HL-60 (cell line): ENCODE results near the gene SUMO4.

Experiments used
- DNase-seq, 2 experiments: peaks; one replicate each; pipeline ENCODE4 v3.0.0-alpha.2; 2010 to 2020; ENCODE audit warnings: low read depth in 1 of 2, low spot score in 1 of 2
- H3K27ac ChIP-seq: fragments of 250-450 bp; sonication (Bioruptor Pico); replicated peaks from 2 replicates; pipeline ENCODE4 v1.5.1; 2020; ENCODE audit warnings: mild to moderate bottlenecking, moderate library complexity
- H3K27me3 ChIP-seq: fragments of 250-450 bp; sonication (Bioruptor Pico); 2 replicates; pipeline ENCODE4 v1.5.1; 2021; ENCODE audit warnings: mild to moderate bottlenecking, moderate library complexity; ENCODE audit not compliant: insufficient read depth, poor library complexity, severe bottlenecking
- H3K4me3 ChIP-seq: replicated peaks from 2 replicates; pipeline ENCODE4 v1.5.1; 2011; ENCODE audit warnings: mild to moderate bottlenecking, control low read depth, low read length; ENCODE audit not compliant: insufficient read depth
- CTCF ChIP-seq: IDR thresholded peaks from one replicate; pipeline ENCODE4 v1.5.1; 2011; ENCODE audit warnings: low read length, control low read depth, inconsistent platforms; ENCODE audit not compliant: insufficient read depth
- GABPA ChIP-seq: IDR thresholded peaks from 2 replicates; pipeline ENCODE4 v1.6.1; 2012; ENCODE audit warnings: low read depth
- POLR2AphosphoS5 ChIP-seq: IDR thresholded peaks from 2 replicates; pipeline ENCODE4 v1.6.1; 2012; ENCODE audit warnings: low read depth
- SPI1 ChIP-seq: IDR thresholded peaks from 2 replicates; pipeline ENCODE4 v1.6.1; 2012; ENCODE audit warnings: low read depth, mild to moderate bottlenecking, borderline replicate concordance
- TF ChIP-seq, protein P1 (sequence below): IDR thresholded peaks from 2 replicates; pipeline ENCODE4 v1.6.1; 2012; ENCODE audit warnings: low read depth; ENCODE audit not compliant: insufficient replicate concordance

SUMO4 gene

DNA sequence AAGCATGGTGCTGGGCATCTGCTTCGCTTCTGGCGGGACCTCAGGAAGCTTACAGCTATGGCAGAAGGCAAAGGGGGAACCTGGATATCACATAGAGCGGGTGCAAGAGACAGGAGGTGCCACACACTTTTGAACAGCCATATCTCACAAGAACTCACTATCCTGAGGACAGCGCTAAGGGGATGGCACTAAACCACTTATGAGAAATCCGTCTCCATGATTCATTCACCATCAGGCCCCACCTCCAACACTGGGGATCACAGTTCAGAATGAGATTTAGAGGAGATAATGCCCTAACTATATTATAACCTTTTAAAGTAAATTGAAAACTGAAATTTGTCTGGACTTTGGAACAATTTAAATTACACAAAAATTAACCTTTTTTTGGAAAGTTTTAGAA lies 37.8 kb upstream of the SUMO4 start:
- TF ChIP-seq SPI1 (no peak), CTCF (no peak), GABPA (no peak), POLR2AphosphoS5 (no peak)
- TF ChIP-seq, protein P1, sequence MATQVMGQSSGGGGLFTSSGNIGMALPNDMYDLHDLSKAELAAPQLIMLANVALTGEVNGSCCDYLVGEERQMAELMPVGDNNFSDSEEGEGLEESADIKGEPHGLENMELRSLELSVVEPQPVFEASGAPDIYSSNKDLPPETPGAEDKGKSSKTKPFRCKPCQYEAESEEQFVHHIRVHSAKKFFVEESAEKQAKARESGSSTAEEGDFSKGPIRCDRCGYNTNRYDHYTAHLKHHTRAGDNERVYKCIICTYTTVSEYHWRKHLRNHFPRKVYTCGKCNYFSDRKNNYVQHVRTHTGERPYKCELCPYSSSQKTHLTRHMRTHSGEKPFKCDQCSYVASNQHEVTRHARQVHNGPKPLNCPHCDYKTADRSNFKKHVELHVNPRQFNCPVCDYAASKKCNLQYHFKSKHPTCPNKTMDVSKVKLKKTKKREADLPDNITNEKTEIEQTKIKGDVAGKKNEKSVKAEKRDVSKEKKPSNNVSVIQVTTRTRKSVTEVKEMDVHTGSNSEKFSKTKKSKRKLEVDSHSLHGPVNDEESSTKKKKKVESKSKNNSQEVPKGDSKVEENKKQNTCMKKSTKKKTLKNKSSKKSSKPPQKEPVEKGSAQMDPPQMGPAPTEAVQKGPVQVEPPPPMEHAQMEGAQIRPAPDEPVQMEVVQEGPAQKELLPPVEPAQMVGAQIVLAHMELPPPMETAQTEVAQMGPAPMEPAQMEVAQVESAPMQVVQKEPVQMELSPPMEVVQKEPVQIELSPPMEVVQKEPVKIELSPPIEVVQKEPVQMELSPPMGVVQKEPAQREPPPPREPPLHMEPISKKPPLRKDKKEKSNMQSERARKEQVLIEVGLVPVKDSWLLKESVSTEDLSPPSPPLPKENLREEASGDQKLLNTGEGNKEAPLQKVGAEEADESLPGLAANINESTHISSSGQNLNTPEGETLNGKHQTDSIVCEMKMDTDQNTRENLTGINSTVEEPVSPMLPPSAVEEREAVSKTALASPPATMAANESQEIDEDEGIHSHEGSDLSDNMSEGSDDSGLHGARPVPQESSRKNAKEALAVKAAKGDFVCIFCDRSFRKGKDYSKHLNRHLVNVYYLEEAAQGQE, result no peak
- DNase-seq, result no peak
- no peak overlapping the region for H3K27ac ChIP-seq
- no peaks in the 10 kb centered on the region for H3K27me3 ChIP-seq
- no peak overlapping the region for H3K4me3 ChIP-seq

- H3K27ac ChIP-seq, result no peak overlapping the region
- no peak for TF ChIP-seq POLR2AphosphoS5
- no peak for TF ChIP-seq SPI1
- TF ChIP-seq CTCF, result no peak
- no peak for TF ChIP-seq GABPA
- TF ChIP-seq, protein P1, result no peak
- H3K4me3 ChIP-seq, result no peak overlapping the region
- no peaks in the 10 kb centered on the region for H3K27me3 ChIP-seq
- DNase-seq, result no peak
These were observed 36.9 kb upstream of the SUMO4 start for GRCh38 chr6:149363154-149363553.

- no peak for TF ChIP-seq CTCF
- no peak for TF ChIP-seq POLR2AphosphoS5
- TF ChIP-seq, protein P1, result no peak
- TF ChIP-seq SPI1, result no peak
- TF ChIP-seq GABPA, result no peak
- Histone ChIP-seq H3K27me3 (no peaks in the 10 kb centered on the region), H3K27ac (no peak overlapping the region), H3K4me3 (no peak overlapping the region)
- no peak for DNase-seq
These were observed 35.5 kb upstream of the SUMO4 start for GRCh38 chr6:149364557-149364956.
